WERI-Rb-1 (cell line): Measurements from ENCODE around the gene KAT2B.
"Not testable (repeated sequence)": the region's sequence is repeated elsewhere in the genome, so short reads cannot be mapped to it uniquely, and the experiment has no call there.

Experiments
- DNase-seq: peaks from one replicate; pipeline ENCODE4 v3.0.0-alpha.2; 2020
- H3K27ac ChIP-seq: fragments of 250-450 bp; sonication (Bioruptor Pico); 2 replicates; pipeline ENCODE4 v1.5.1; 2020; ENCODE audit warnings: mild to moderate bottlenecking, moderate library complexity
- H3K27me3 ChIP-seq: fragments of 250-450 bp; sonication (Bioruptor Pico); 2 replicates; pipeline ENCODE4 v1.5.1; 2021; ENCODE audit warnings: mild to moderate bottlenecking, low read depth, moderate library complexity; ENCODE audit not compliant: insufficient read depth, severe bottlenecking
- H3K36me3 ChIP-seq: fragments of 250-450 bp; sonication (Bioruptor Pico); 2 replicates; pipeline ENCODE4 v1.5.1; 2020; ENCODE audit warnings: mild to moderate bottlenecking, moderate library complexity
- H3K4me3 ChIP-seq: 2 replicates; pipeline ENCODE4 v1.5.1; 2011; ENCODE audit warnings: low read depth, mild to moderate bottlenecking, control low read depth, low read length
- H3K9me3 ChIP-seq: fragments of 250-450 bp; sonication (Bioruptor Pico); 2 replicates; pipeline ENCODE4 v1.5.1; 2021; ENCODE audit warnings: mild to moderate bottlenecking, moderate library complexity; ENCODE audit not compliant: severe bottlenecking
- TF ChIP-seq, protein P1 (sequence below): IDR thresholded peaks from 2 replicates; pipeline ENCODE4 v1.5.1; 2011; ENCODE audit warnings: low read depth, mild to moderate bottlenecking, control low read depth, inconsistent platforms, low read length

The KAT2B gene

DNA sequence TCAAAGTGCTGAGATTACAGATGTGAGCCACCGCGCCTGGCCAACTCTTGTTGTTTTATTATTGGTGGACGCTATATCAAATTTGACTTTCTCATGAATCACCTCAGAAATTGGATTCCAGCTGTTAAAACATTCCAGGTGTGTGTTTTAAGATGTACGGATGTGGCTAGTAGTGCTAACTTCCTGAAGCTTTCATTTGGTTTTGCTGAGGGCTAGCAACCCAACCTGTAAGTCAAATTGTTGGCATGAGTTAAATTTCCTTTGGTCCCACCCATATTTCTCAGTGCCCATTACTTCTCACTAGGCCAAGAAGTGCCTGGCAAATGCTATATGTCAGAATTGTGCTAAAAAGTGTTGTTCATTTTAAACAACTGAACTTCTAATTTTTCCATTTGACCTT lies 13.1 kb upstream of the KAT2B start:
- no peak for DNase-seq
- TF ChIP-seq, protein P1, sequence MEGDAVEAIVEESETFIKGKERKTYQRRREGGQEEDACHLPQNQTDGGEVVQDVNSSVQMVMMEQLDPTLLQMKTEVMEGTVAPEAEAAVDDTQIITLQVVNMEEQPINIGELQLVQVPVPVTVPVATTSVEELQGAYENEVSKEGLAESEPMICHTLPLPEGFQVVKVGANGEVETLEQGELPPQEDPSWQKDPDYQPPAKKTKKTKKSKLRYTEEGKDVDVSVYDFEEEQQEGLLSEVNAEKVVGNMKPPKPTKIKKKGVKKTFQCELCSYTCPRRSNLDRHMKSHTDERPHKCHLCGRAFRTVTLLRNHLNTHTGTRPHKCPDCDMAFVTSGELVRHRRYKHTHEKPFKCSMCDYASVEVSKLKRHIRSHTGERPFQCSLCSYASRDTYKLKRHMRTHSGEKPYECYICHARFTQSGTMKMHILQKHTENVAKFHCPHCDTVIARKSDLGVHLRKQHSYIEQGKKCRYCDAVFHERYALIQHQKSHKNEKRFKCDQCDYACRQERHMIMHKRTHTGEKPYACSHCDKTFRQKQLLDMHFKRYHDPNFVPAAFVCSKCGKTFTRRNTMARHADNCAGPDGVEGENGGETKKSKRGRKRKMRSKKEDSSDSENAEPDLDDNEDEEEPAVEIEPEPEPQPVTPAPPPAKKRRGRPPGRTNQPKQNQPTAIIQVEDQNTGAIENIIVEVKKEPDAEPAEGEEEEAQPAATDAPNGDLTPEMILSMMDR = no peak
- H3K9me3 ChIP-seq = no peaks in the 10 kb centered on the region
- H3K36me3 ChIP-seq = no peaks in the 10 kb centered on the region
- no peak overlapping the region for H3K27ac ChIP-seq
- H3K4me3 ChIP-seq = no peak overlapping the region
- no peaks in the 10 kb centered on the region for H3K27me3 ChIP-seq

DNA sequence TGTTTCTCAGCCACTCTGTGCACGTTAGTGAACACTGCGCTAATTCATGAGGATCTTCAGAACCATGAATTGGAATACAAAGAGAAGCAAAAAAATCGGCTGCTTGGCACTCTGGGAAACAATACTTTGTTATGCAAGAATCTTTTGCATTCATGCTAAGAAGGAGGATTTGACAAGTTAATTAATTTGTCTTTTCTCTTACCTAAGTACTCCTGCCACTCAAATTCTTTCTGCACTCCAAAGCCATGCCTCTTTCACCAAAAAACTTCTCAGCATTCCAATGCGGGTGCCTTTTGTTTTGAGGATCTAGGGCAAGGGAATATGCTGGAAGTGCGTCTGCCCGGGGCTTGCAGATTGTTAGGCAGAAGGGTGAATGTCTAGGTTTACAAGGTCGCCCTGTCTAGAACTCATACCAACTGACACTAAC lies 11.3 kb upstream of the KAT2B start:
- H3K27ac ChIP-seq = no peak overlapping the region
- no peaks in the 10 kb centered on the region for H3K27me3 ChIP-seq
- no peak for DNase-seq
- H3K36me3 ChIP-seq = no peaks in the 10 kb centered on the region
- H3K4me3 ChIP-seq = no peak overlapping the region
- no peaks in the 10 kb centered on the region for H3K9me3 ChIP-seq
- TF ChIP-seq, protein P1 = no peak

DNA sequence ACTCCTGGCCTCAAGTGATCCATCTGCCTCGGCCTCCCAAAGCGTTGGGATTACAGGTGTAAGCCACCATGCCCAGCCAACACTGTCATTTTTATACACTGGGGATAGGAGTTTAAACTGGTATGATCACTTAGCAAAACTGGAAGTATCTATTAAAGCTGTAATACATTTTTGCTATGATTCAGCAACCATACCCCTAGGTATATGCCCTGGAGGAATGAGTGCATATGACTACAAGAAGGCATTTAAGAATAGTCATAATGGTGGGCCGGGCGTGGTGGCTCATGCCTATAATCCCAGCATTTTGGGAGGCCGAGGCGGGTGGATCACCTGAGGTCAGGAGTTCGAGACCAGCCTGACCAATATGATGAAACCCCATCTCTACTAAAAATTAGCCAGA lies 8.3 kb upstream of the KAT2B start:
- not testable (repeated sequence) for H3K9me3 ChIP-seq, H3K27me3 ChIP-seq, DNase-seq, H3K27ac ChIP-seq, H3K4me3 ChIP-seq, H3K36me3 ChIP-seq

- no peaks in the 10 kb centered on the region for H3K27me3 ChIP-seq
- no peak overlapping the region for H3K4me3 ChIP-seq
- no peaks in the 10 kb centered on the region for H3K36me3 ChIP-seq
- no peak overlapping the region for H3K27ac ChIP-seq
- DNase-seq = no peak
- TF ChIP-seq, protein P1 = no peak
- no peaks in the 10 kb centered on the region for H3K9me3 ChIP-seq
These were observed 5.2 kb upstream of the KAT2B start for GRCh38 chr3:20035019-20035418.

DNA sequence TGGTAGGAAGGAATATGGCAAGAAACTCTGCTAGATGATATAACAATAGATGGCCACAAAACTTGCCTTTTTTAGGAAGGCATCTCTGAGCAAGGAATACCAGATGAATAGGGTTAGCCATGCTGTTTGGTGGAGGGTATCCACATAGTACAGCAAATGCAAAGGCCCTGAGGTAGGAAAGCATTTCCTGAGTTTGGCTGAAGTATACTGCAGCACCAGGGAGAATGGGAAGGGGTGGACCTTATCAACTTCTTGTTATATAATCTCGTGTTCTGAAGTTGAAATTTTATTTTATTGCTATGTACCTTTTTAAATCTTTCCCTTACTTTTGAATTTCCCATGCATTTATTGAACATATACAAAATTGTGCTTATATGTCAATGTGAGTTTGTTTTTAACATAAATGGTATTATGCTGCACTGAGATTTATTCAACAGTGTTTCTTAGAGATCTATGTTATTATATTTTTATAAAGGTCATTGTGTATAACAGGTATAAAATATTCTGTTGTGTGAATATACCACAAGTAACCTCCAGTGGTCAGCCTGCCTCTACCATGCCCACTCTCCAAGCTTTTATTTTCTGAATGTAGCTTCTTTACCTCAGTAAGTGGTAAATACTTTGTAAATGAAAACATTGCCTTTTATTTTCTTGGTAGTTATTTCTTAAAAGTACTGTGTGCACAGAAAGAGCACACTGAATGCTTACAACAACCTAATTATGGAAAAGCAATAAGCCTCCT lies 2.8 kb upstream of the KAT2B start:
- H3K4me3 ChIP-seq = no peak overlapping the region
- no peak for DNase-seq
- peaks cover 2% of the 10 kb centered on the region; the same call in 1 of the 2 replicates for H3K36me3 ChIP-seq
- TF ChIP-seq, protein P1 = no peak
- H3K27ac ChIP-seq = no peak overlapping the region
- no peaks in the 10 kb centered on the region for H3K27me3 ChIP-seq
- H3K9me3 ChIP-seq = no peaks in the 10 kb centered on the region

- H3K27ac ChIP-seq = peak overlapping the region; percentile 96
- no peak for DNase-seq
- peak overlapping the region; percentile 90 for H3K4me3 ChIP-seq
- H3K27me3 ChIP-seq = no peaks in the 10 kb centered on the region
- H3K36me3 ChIP-seq = peaks cover 5% of the 10 kb centered on the region
- TF ChIP-seq, protein P1 = no peak
- H3K9me3 ChIP-seq = no peaks in the 10 kb centered on the region
These were observed 1.4 kb upstream of the KAT2B start for GRCh38 chr3:20038699-20039465.
